VCaP (cell line): Measurements from ENCODE around the gene USP12.

ENCODE experiments used
- H3K27ac ChIP-seq: fragments of 450-650 bp; 2 replicates; pipeline ENCODE4 v1.5.1; 2017
- TF ChIP-seq, protein P1 (sequence below): fragments of 450-650 bp; conservative IDR thresholded peaks from 2 replicates; pipeline ENCODE4 v1.5.1; 2017; ENCODE audit warnings: mild to moderate bottlenecking, moderate library complexity

The USP12 gene

DNA sequence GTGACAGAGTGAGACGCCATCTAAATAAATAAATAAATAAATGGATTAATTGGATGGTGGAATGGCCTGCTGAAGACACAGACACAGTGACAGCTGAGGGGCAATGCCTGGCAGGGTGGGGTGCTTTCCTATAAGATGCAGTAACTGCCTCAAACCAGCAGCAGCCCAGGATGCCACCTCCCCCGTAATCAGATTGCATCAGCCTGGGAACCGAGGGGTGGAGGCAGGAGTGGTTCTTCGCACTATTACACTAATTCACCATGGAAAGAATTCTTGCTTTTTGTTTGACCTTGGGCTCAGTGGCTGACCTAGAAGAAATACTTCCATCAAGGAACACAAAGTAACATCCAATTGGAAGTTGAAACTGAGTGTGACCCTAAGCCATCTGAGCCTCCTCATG is 31.6 kb upstream of the USP12 start:
- H3K27ac ChIP-seq: no peak overlapping the region
- TF ChIP-seq, protein P1, sequence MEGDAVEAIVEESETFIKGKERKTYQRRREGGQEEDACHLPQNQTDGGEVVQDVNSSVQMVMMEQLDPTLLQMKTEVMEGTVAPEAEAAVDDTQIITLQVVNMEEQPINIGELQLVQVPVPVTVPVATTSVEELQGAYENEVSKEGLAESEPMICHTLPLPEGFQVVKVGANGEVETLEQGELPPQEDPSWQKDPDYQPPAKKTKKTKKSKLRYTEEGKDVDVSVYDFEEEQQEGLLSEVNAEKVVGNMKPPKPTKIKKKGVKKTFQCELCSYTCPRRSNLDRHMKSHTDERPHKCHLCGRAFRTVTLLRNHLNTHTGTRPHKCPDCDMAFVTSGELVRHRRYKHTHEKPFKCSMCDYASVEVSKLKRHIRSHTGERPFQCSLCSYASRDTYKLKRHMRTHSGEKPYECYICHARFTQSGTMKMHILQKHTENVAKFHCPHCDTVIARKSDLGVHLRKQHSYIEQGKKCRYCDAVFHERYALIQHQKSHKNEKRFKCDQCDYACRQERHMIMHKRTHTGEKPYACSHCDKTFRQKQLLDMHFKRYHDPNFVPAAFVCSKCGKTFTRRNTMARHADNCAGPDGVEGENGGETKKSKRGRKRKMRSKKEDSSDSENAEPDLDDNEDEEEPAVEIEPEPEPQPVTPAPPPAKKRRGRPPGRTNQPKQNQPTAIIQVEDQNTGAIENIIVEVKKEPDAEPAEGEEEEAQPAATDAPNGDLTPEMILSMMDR: no peak

GRCh38 chr13:27201661-27202060 is 30.1 kb upstream of the USP12 start:
- TF ChIP-seq, protein P1: no peak
- H3K27ac ChIP-seq: no peak overlapping the region

DNA sequence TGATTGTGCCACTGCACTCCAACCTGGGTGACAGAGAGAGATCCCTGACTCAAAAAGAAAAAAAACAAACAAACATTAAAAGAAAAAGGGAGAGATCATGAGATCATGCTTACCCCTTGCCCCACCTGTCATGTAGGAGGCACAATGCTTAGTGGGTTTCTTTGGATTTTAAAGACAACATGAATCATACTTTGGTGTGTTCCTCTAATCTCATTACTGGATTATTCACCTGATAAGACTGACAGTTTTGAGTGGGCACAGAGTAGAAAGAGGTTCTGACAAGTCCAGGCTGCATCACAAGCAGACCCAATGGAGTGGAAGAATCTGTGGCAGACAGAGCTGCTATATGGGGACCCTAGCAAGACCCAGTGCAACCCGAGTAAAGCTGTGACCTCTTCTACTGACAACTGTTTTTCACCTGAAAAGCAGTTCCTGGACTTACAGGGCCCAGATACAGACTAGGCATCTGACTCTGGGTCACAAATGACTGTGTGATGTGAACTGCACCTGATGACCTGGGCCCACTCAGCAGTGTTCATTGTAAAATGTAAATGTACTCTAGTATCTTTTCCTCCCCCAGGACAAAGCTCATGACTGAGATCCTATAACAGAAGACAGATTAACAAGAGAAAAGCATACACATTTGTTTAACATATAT is 28.9 kb upstream of the USP12 start:
- TF ChIP-seq, protein P1: no peak
- no peak overlapping the region for H3K27ac ChIP-seq

GRCh38 chr13:27199696-27200095 is 28.1 kb upstream of the USP12 start:
- TF ChIP-seq, protein P1: no peak
- no peak overlapping the region for H3K27ac ChIP-seq

DNA sequence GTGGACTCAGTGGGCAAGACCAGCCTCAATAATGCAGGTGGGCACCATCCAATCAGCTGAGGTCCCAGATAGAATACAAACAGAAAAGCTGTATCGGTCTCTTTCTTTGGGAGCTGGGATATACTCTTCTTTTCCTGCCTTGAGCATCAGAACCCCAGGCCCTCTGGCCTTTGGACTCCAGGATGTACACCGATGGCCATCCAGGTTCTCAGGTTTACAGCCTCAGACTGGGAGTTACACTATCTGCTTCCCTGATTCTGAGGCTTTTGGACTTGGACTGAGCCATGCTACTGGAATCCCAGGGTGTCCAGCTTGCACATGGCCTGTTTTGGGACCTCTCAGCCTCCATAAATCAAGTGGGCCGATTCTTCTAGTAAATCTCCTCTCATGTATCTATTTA is 27.6 kb upstream of the USP12 start:
- no peak overlapping the region for H3K27ac ChIP-seq
- TF ChIP-seq, protein P1: no peak

- TF ChIP-seq, protein P1: no peak
- H3K27ac ChIP-seq: no peak overlapping the region
Observed at GRCh38 chr13:27194895-27195764, 23.5 kb upstream of the USP12 start.

- H3K27ac ChIP-seq: no peak overlapping the region
- TF ChIP-seq, protein P1: no peak
Observed at GRCh38 chr13:27194209-27194608, 22.6 kb upstream of the USP12 start.
